NCI-H510A treated with DMSO at 0.1 percent for 48 hours (cell line): Measurements from ENCODE around the gene RHOT1.
"Not testable (repeated sequence)": the region's sequence is repeated elsewhere in the genome, so short reads cannot be mapped to it uniquely, and the experiment has no call there.

Experiments used
- DNase-seq: peaks from one replicate; lab custom pipeline; 2025; lab: John Stamatoyannopoulos, UW

RHOT1 gene

GRCh38 chr17:32124985-32125847 is 17.1 kb upstream of the RHOT1 start:
- no peak for DNase-seq

- DNase-seq = no peak
Observed at GRCh38 chr17:32125848-32126153, 16.5 kb upstream of the RHOT1 start.

- no peak for DNase-seq
Observed at GRCh38 chr17:32126325-32126724, 16.0 kb upstream of the RHOT1 start.

- DNase-seq = no peak
Observed at GRCh38 chr17:32126746-32127145, 15.6 kb upstream of the RHOT1 start.

- peak; percentile 86 for DNase-seq
Observed at GRCh38 chr17:32127158-32127897, 15.0 kb upstream of the RHOT1 start.

- DNase-seq = not testable (repeated sequence)
Observed at GRCh38 chr17:32128470-32128869, 13.8 kb upstream of the RHOT1 start.

GRCh38 chr17:32135497-32136117 is 6.7 kb upstream of the RHOT1 start:
- not testable (repeated sequence) for DNase-seq

- no peak for DNase-seq
Observed at GRCh38 chr17:32136856-32137255, 5.4 kb upstream of the RHOT1 start.

GRCh38 chr17:32139504-32139903 is 2.8 kb upstream of the RHOT1 start:
- not testable (repeated sequence) for DNase-seq

- peak; percentile 40 for DNase-seq
Observed at GRCh38 chr17:32141258-32141657, 1.0 kb upstream of the RHOT1 start.

GRCh38 chr17:32141679-32142037 is 644 bp upstream of the RHOT1 start:
- peak; percentile 79 for DNase-seq

GRCh38 chr17:32142857-32143526 is 690 bp downstream of the RHOT1 start:
- peak; percentile 42 for DNase-seq

- DNase-seq = no peak
Observed at GRCh38 chr17:32143527-32143870, 1.2 kb downstream of the RHOT1 start.

GRCh38 chr17:32144442-32144841 is 2.1 kb downstream of the RHOT1 start:
- DNase-seq = not testable (repeated sequence)

- no peak for DNase-seq
Observed at GRCh38 chr17:32148351-32148750, 6.0 kb downstream of the RHOT1 start.

- no peak for DNase-seq
Observed at GRCh38 chr17:32150358-32150757, 8.1 kb downstream of the RHOT1 start.

- no peak for DNase-seq
Observed at GRCh38 chr17:32152130-32152529, 9.8 kb downstream of the RHOT1 start.

- DNase-seq = no peak
Observed at GRCh38 chr17:32155896-32156295, 13.6 kb downstream of the RHOT1 start.

GRCh38 chr17:32156656-32157055 is 14.4 kb downstream of the RHOT1 start:
- no peak for DNase-seq

GRCh38 chr17:32157225-32157624 is 14.9 kb downstream of the RHOT1 start:
- DNase-seq = no peak

GRCh38 chr17:32158870-32159585 is 16.7 kb downstream of the RHOT1 start:
- no peak for DNase-seq
